Kidney glomerular epithelial cell (primary cell): ENCODE measurements around the gene PLB1.
"Not testable (repeated sequence)": the region's sequence is repeated elsewhere in the genome, so short reads cannot be mapped to it uniquely, and the experiment has no call there.

ENCODE experiments used
- DNase-seq: peaks from one replicate; lab custom pipeline; 2025; lab: John Stamatoyannopoulos, UW

The PLB1 gene

DNA sequence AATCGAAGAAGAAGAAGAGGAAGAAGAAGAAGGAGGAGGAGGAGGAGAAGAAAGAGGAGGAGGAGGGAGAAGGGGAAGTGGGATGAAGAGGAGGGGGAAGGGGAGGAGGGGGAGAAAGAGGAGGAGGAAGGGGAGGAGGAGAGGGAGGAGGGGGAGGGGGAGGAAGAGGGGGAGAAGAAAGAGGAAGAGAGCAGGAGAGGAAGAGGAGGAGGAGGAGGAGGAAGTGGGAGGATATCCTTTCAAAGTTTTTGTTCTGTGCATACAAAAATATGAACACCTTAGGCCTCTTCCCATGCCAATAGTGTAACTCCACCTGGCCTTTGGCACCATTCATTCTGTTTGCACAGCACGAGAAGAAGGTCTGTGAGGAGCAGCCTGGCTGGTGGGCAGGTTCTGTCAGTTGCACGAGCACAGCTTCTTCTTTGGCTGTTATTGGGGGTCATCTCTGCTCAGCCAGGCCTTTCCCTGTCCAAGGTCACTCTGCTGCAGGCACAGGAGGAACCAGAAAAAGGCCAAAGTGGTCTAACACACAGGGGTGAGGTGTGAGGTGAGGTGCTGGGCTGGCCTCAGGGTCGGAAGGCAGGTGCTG, 25.8 kb upstream of the PLB1 start:
- no peak for DNase-seq

DNA sequence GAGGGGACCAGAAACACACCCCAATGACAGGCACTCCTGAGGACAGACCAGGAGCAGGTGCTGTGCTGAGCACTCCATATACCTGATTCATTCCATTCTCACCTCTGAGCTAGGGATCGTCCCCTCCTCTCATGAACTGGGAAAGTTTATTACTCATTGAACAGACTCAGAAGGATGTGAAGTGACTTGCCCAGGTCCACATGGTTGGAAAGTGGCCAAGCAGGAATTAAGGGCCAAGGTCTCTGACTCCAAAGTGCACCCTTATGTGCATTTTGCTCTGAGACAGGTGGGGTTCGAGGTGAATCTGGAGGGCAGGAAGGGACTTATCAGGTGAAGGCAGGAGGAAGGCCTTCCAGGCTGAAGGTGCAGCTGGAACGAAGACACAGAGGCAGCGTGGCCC, 25.1 kb upstream of the PLB1 start:
- DNase-seq, result no peak

DNA sequence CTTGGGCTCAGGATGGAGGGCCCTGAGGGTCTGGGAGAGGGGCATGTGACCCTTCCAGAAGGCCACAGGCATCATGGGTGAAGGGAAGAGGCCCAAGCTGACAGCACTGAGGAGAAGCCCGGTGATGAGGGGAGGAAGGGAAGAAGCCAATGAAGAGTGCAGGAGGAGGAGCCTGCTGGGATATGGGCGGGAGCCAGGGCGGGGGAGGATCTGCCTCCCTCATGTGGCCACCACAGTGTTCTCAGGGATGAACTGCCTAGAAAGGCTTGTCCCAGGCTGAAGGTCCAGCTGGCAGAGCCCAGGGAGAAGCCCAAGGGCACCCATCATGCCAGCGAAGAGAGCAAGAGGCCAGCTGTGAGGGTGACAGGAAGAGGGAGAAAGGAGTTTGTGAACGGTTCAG, 24.6 kb upstream of the PLB1 start:
- DNase-seq, result no peak

DNA sequence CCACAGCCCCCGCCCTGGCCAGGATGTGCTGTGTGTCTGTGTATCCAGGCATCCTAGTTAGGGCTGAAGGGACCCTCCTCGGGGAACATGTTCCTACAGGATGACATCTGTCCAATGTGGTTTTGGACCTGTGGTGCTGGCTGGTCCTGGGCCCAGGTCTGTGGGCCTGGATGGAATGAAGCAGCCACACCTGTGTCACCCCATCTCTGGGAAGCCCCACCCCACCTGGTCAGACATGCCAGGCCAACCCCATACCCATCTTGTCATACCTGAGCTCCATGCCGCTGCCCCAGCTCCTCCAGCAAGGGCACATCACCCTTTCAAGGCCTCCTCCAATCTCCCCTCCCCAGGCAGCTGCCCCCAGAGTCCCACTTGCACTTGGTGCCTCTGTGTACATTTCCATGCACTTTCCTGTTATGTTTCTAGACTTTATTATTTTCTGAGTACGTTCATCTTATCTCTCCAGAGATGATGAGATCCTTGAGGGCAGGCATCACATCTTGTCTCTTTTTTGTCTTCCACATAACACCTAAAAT, 24.1 kb upstream of the PLB1 start:
- no peak for DNase-seq

DNA sequence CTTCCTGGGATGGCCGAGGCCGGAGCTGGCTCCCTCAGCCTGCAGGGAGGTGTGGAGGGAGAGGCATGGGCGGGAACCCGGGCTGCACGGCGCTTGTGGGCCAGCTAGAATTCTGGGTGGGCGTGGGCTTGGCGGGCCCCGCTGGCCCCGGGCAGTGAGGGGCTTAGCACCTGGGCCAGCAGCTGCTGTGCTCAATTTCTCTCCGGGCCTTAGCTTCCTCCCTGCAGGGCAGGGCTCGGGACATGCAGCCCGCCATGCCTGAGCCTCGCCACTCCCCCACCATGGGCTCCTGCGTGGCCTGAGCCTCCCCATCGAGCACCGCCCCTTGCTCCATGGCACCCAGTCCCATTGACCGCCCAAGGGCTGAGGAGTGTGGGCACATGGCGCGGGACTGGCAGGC, 23.2 kb upstream of the PLB1 start:
- DNase-seq, result not testable (repeated sequence)

DNA sequence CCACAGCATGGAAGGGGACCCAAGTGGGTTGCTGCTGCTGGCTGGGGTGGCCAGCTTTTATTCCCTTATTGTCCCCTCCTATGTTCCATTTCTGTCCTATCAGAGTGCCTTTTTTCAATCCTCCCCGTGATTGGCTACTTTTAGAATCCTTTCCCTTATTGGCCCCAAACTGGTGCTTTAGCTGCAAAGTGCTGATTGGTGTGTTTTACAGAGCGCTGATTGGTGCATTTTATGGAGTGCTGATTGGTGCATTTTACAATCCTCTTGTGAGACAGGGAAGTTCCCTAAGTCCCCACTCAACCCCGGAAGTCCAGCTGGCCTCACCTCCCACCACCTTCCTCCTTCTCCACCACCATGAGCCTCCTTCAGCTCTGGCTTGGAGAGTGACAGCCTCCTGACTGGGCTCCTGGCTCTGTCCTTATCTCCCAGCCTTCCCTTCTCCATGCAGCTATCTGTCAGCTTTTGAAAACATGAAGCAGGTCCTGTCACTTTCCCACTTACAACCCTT, 20.7 kb upstream of the PLB1 start:
- DNase-seq, result no peak

DNA sequence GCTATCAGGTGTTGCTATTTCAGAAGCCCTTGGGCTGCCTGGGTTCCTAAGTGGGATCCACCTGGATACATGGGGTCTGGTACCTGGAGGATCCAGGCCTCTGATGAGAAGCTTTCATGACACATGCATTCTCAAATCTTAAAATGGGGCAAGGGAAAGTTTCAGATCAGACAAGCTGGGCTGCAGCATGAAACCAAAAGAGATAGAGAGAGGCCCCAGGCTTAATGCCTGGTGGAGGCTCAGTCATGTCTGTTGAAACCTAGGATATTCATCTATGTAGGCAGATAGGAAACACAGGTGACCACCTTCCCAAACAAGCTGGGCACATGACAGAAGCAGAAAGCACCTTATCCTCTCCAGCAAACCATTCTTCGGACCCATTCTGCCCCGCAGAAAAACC, 18.8 kb upstream of the PLB1 start:
- DNase-seq, result no peak

DNA sequence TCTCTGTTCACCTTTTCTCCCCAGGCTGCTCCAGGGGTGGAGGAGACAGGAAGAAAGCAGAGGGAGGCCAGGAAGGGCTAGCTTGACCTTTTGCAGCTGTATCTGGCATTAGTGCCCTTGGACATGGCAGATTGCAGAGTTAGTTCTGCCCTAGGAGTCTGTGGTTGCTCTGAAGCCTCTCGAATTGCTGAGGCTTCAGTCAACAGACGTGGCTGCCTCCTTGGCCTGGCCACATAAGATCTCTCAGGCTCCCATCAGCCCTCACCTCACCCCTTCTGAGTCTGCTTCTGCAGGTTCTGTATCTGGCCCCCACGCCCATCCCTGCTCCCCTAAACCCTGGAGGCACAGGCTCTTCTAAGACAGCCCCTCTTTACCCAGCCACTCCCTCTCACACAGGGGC, 18.2 kb upstream of the PLB1 start:
- no peak for DNase-seq

DNA sequence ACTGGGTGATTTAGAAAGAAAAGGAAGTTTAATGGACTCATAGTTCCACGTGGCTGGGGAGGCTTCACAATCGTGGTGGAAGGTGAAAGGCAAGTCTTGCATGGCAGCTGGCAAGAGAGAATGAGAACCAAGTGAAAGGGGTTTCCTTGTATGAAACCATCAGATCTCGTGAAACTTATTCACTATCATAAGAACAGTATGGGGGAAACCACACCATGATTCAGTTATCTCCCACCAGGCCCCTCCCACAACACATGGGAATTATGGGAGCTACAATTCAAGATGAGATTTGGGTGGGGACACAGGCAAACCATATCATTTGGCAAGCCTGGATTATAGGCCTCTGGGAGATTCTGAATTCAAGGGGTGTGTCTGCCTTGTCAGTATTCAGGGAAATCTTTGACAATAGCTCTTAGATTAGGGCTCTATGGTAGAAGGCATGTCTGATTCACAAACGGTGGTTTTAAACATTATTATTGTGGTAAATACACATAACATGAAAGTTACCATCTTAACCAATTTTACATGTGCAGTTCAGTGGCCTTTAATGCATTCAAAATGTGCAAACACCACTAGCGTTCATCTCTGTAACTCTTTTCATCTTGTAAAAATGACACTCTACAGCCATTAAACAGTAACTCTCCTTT, 15.3 kb upstream of the PLB1 start:
- DNase-seq, result no peak

DNA sequence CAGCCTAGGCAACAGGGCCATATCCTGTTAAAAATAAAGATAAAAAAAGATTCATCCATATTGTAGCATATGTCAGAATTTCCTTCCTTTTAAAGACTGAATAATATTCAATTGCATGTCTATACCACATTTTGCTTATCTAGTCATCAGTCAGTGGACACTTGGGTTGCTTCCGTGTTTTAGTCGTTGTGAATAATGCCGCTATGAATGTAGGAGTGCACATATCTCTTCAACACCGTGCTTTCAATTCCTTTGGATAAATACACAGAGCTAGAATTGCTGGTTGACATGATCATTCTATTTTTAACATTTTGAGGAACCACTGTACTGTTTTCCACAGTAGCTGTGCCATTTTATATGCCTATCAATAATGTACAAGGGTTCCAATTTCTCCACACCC, 14.0 kb upstream of the PLB1 start:
- no peak for DNase-seq

DNA sequence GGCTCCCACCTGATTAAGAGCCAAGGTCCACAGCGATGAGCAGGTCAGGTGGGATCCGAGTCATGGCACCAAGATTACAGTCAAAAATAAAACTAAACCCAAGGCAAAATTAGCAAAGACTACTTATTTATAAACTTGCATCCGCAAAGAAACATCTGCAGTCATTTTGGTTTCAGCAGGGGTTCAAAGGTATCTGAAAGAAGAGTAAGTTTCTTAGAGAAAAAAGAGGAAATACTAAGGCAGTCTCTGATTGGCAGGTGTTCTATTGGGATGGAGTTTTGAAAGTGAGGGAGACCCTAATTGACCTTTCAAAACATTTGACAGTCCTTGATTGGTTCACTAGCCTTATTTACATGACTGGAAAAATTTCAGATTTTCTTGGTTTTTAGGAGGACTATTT, 11.0 kb upstream of the PLB1 start:
- no peak for DNase-seq

DNA sequence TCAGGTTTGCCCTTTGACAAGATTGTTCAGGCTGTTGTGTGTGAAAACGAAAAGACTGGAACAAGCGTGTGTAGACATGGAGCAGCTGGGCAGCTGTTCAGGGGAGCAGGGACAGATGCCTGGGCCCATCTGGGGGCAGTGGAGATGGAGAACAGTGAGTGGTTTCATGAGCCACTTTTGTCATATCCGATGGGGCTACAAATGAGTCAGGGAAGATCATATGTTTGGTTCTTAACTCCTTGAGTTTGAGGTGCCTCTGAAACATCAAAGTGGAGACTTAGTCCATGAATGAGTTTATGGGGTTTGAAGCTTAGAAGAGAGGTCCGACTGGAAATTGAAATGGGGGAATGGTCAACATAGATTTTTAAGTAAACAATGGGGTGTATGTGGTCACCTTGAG, 9.3 kb upstream of the PLB1 start:
- no peak for DNase-seq

DNA sequence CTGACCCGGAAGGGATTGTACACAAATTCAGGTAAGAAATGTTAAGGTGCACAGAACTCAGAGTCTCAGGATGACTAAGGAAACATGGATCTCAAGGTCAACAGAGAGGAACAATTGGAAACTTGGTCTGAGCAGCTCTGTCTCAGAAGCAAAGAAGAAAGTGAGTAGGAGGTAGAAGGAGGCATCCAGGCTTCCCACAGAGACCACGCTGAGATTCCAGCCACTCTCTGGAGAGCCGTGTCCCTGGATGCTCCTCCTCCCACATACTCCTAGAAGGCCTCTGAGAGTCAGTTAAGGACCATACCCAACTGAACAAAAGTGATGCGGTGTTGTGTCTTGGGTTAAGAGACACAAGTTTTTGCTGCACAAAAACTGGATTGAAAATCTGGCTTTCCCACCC, 8.6 kb upstream of the PLB1 start:
- no peak for DNase-seq

DNA sequence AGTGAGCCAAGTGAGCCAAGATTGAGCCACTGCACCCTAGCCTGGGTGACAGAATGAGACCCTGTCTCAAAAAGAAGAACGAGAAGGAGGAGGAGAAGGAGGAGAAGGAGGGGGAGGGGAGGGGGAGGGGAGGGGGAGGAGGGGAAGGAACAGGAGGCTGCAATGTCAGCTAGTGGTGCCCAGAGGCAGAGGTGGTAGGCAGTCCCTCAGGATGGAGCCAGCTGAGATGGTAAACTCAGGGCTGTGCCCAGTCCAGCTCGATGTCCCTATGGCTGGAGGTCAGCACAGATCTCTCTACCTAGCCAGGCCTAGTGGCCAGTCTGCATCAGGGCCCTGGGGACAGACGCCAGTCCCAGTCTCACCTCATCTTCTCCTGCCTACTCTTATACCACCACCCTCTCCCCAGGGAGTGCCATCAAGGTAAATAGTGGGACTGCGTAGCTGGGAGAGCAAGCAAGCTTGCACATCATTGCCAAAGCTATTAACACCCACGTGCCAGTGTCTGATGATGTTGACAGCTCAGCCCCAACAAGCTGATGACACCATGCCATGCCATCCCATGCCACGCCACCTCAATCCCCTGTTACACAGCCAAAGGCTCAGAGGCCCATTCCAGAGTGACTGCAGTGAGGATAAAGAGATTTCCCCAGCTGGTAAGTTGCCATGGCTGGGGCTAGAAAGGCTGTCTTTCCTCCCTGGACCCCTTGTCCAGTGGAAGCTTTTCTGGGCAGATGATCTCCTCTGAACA, 7.6 kb upstream of the PLB1 start:
- no peak for DNase-seq

DNA sequence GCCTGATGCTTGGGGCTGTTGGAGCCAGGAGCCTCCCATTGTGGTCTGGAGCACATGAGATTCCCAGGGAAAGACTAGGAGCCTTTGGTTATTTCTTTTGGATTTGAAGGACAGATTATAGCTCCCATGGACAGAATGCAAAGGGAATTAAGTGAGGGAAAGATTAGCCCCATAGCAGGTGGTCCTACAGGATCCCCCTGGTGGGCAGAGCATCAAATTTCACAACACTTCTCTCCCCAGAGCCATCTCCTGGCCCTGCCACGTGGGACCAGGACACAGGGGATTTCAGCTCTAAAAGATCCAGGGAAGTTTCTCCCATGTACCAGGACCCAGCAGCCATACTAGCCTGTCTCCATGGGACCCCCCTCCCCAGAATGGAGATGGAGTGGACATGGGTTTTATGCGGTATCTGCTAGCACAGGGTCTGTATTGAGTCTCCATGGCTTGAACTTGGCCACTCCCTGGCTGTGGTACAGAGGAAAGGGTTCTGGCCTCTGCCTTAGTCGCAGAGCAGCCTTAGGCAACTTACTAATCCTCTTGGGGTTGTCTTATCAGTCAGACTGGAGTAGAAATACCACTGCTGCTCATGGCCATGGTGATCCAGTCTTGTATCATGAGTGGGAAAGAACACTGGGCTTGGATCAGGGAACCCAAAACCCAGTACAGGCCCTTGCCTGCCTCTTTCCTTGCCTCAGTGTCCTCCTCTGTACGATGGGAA, 6.8 kb upstream of the PLB1 start:
- no peak for DNase-seq

DNA sequence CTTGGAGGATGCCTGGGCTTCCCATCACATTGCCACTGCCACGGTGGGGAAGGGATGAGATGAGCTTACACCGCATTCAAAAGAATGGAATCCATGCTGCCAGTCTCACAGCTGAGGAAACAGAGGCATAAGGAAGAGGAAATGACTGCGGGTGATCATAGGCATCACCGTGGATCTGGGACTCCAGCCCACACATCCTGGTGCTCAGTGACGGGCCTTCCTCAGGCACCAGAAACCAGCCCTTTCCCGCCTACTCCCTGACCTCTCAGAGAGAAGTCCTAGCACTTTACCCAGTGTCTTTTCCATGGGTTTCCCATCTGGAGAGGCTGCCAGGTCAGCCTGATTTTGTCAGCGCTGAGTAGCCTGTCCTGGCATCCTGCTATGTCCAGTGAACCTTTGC, 5.3 kb upstream of the PLB1 start:
- DNase-seq, result no peak

DNA sequence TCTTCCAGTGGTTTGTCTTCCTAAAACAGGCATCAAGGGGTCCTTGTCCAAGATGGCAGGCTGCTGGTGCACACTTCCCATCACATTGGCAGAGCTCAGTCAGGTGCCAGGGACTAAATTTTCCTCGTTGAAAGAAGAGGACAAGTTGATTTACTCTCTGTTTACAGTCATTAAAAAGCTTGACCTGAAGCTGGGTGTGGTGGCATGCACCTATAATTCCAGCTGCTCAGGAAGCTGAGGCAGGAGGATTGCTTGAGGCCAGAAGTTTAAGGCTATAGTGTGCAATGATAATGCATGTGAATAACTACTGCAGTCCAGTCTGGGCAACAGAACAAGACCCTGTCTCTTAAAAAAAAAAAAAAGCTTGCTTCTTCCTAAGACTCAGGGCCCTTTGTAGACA, 3.6 kb upstream of the PLB1 start:
- no peak for DNase-seq

DNA sequence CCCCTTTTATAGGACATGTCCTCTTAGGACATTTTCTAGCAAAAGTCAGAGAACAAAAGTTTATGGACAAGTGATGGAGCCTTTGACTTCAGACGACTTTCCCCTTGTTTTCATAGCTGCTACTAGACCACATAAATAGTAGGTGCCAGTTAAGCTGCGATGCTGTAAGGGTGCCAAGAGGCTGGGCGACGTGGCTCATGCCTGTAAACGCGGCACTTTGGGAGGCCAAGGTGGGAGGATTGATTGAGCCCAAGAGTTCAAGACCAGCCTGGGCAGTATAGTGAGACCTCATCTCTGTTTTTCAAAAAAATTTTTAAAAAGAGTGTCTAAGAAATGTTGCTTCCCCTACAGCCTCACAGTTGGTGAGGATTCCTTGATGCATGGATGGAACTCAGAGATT, 2.2 kb upstream of the PLB1 start:
- DNase-seq, result no peak

DNA sequence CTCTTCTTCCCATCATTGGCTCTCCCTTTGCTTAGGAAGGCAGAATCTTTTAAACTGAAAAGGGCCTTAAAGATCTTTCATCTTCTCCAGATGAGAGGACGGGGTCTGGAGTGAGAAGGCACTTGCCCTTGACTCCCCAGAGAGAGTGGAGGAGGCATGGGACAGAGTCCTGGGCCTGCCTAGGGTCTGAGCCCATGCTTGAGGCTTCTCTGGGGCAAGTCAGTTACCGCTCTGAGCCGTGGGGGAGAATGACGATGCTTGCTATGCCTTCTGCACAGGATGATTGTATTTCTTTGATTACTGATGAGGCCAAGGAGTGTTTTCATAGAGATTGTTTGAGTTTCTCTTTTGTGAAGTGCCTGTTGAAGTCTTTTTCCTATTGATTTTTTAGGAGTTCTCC, 921 bp downstream of the PLB1 start:
- peak; percentile 24 for DNase-seq

DNA sequence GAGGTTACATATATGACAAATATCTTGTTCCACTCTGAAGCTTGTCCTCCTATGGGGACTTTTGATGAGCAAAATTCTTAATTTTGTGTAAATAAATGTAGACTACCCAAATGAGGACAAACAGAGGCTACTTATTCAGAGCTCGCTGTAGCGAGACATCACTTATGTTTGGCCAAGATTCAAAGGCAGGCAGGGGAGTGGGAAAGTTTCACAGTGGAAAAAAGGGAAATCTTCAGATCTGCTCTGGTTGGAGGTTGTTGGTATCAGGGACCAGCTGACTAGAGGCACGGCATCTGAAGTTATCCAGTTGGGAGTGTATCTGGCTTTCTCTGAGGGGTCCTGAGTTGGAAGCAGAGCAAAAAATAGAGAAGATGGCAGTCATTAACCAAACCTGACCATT, 1.3 kb downstream of the PLB1 start:
- DNase-seq, result no peak

DNA sequence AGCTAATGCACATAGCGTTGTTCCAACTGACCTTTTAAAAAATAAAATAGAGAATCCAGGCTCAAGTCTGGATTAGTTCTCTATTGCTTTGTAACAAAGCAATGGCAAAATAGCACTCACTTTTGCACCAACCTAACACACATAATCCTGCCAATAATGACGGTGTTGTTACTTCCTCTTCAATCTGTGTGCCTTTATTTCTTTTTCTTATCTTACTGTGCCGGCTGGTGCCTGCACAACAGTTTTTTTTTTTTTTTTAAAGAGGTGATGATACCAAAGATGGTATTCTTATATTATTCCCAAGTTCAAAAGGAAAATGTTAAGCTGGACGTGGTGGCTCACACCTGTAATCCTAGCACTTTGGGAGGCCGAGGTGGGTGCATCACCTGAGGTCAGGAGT, 3.4 kb downstream of the PLB1 start:
- no peak for DNase-seq

DNA sequence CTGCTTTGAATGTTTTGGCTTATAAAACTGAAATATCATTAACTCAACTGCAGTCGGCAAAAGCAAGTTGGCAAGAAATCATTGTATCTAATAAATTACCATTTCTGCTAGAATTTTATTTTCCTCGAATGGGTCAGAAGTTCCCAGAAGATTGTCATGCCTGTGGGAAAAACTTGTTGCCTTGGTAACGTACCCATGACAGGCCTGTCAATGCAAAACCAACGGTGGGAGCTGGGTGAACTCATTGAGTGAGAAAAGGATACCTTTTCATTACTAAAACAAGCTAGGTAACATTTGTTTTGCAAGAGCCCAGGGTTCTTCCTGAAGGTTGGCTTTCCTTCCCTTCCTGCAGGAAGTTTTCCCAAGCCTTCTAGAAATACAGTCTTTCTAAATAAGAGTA, 9.5 kb downstream of the PLB1 start:
- DNase-seq, result no peak
